CD8-positive, alpha-beta memory T cell (primary cell): ENCODE measurements around the gene SPECC1. TPM values are rescaled to one million over a fixed set of nuclear protein-coding genes. Genes with fewer than 3 reads are reported as not detected.
"Not testable (repeated sequence)": the region's sequence is repeated elsewhere in the genome, so short reads cannot be mapped to it uniquely, and the experiment has no call there.

Source experiments
- CTCF ChIA-PET: fragments of 350-600 bp; sonication (Branson Sonifier 250); formaldehyde crosslinking; loops from one replicate; lab custom pipeline; 2021; ENCODE audit warnings: antibody characterized with exemption; lab: Charles Lee
- POLR2A ChIA-PET: fragments of 350-600 bp; sonication (Branson Sonifier 250); formaldehyde crosslinking; loops from one replicate; lab custom pipeline; 2021; ENCODE audit warnings: antibody characterized with exemption; lab: Charles Lee
- DNase-seq, 5 donors: peaks; one replicate each; pipeline versions ENCODE4 v3.0.0 to v3.0.0-alpha.2; 2020 to 2022; ENCODE audit warnings: mixed read lengths in 1 of 5
- H3K27ac ChIP-seq: one replicate; pipeline ENCODE4 v1.7.0; 2013; ENCODE audit warnings: low read depth, mild to moderate bottlenecking, low read length, moderate library complexity
- H3K27me3 ChIP-seq: 2 replicates; pipeline ENCODE4 v1.7.0; 2013; ENCODE audit warnings: low read length, mild to moderate bottlenecking; ENCODE audit not compliant: insufficient read depth, poor library complexity, severe bottlenecking
- H3K36me3 ChIP-seq: 2 replicates; pipeline ENCODE4 v1.7.0; 2013; ENCODE audit warnings: mild to moderate bottlenecking, low read length, moderate library complexity; ENCODE audit not compliant: insufficient read depth
- H3K4me1 ChIP-seq: 2 replicates; pipeline ENCODE4 v1.7.0; 2013; ENCODE audit warnings: mild to moderate bottlenecking, low read length, moderate library complexity; ENCODE audit not compliant: insufficient read depth
- H3K4me3 ChIP-seq: 2 replicates; pipeline ENCODE4 v1.7.0; 2013; ENCODE audit warnings: mild to moderate bottlenecking, low read length
- H3K9me3 ChIP-seq: 2 replicates; pipeline ENCODE4 v1.7.0; 2013; ENCODE audit warnings: mild to moderate bottlenecking, low read length
- H3K27ac Mint-ChIP-seq, 8 donors: one replicate each; pipeline ENCODE4 v1.8.0; 2020 to 2021; ENCODE audit warnings: mixed read lengths in 8 of 8, mild to moderate bottlenecking in 6 of 8, inconsistent platforms in 3 of 8, moderate library complexity in 3 of 8
- H3K27me3 Mint-ChIP-seq, 2 donors: one replicate each; pipeline ENCODE4 v1.8.0; 2020 to 2021; ENCODE audit warnings: mixed read lengths in 2 of 2, mild to moderate bottlenecking in 1 of 2, moderate library complexity in 1 of 2
- H3K36me3 Mint-ChIP-seq, 3 donors: one replicate each; pipeline ENCODE4 v1.8.0; 2020 to 2021; ENCODE audit warnings: mixed read lengths in 3 of 3, inconsistent platforms in 1 of 3, mild to moderate bottlenecking in 1 of 3
- H3K4me1 Mint-ChIP-seq, 3 donors: one replicate each; pipeline ENCODE4 v1.8.0; 2020 to 2021; ENCODE audit warnings: mixed read lengths in 3 of 3, inconsistent platforms in 1 of 3, mild to moderate bottlenecking in 1 of 3
- H3K4me3 Mint-ChIP-seq, 7 donors: one replicate each; pipeline ENCODE4 v1.8.0; 2020 to 2021; ENCODE audit warnings: mixed read lengths in 7 of 7, mild to moderate bottlenecking in 6 of 7, moderate library complexity in 4 of 7, inconsistent platforms in 2 of 7
- H3K9me3 Mint-ChIP-seq, 5 donors: one replicate each; pipeline ENCODE4 v1.8.0; 2020 to 2022; ENCODE audit warnings: mixed read lengths in 5 of 5, mild to moderate bottlenecking in 3 of 5, moderate library complexity in 2 of 5, inconsistent platforms in 1 of 5
- polyA plus RNA-seq: library from polyadenylated mRNA; unstranded; fragments of 300-500 nt; fragmentation: Illumina TruSeq; gene quantifications from one replicate; pipeline ENCODE4 v1.2.3, GENCODE V29; 2021
- total RNA-seq, 2 experiments: library from RNA; stranded (reverse); gene quantifications; one replicate each; pipeline ENCODE4 v1.2.3, GENCODE V29; 2021

The SPECC1 gene
- total and polyA plus RNA-seq, 3 experiments from 2014 or later: 12.5 to 15.9 (median 13.4) TPM

- Mint-ChIP-seq H3K4me1 (no peaks in the 10 kb centered on the region), H3K36me3 (peaks cover 4 to 19% (median 5%) of the 10 kb centered on the region in 3 donors), H3K27ac (no peak overlapping the region), H3K4me3 (no peak overlapping the region), H3K9me3 (no peaks in the 10 kb centered on the region), H3K27me3 (peaks cover 0 to 2% of the 10 kb centered on the region in 2 donors)
- Histone ChIP-seq H3K36me3 (no peaks in the 10 kb centered on the region), H3K27me3 (no peaks in the 10 kb centered on the region), H3K4me3 (no peak overlapping the region), H3K27ac (no peak overlapping the region), H3K4me1 (no peaks in the 10 kb centered on the region), H3K9me3 (no peaks in the 10 kb centered on the region)
- DNase-seq: no peak
- ChIA-PET POLR2A (no interaction called here), CTCF (interaction anchor here (1.0 kb wide), 1 partner anchor 94 kb away, joined by 4 read pairs; no protein-coding TSS in a partner anchor)
Observed at GRCh38 chr17:20103454-20104446, 94.6 kb downstream of the SPECC1 start.

- DNase-seq: no peak
- Mint-ChIP-seq H3K36me3 (peaks cover 0 to 19% (median 4%) of the 10 kb centered on the region in 3 donors), H3K27ac (peak overlapping the region in 1 of 8 donors; percentile 42), H3K27me3 (peaks cover 0 to 2% of the 10 kb centered on the region in 2 donors), H3K4me1 (no peaks in the 10 kb centered on the region), H3K9me3 (no peaks in the 10 kb centered on the region), H3K4me3 (no peak overlapping the region)
- Histone ChIP-seq H3K27ac (no peak overlapping the region), H3K4me1 (no peaks in the 10 kb centered on the region), H3K36me3 (no peaks in the 10 kb centered on the region), H3K4me3 (no peak overlapping the region), H3K27me3 (no peaks in the 10 kb centered on the region), H3K9me3 (no peaks in the 10 kb centered on the region)
- ChIA-PET CTCF (interaction anchor here (1.2 to 1.6 kb wide), 2 partner anchors 96 to 113 kb away, joined by 4 to 5 read pairs; partner anchors contain the start of gene SPECC1), POLR2A (no interaction called here)
Observed at GRCh38 chr17:20105539-20106280, 96.6 kb downstream of the SPECC1 start.

GRCh38 chr17:20106446-20106845 is 97.3 kb downstream of the SPECC1 start:
- H3K4me1 Mint-ChIP-seq, H3K27me3 ChIP-seq, H3K36me3 ChIP-seq, POLR2A ChIA-PET, H3K27ac Mint-ChIP-seq, DNase-seq, H3K4me3 Mint-ChIP-seq, H3K27ac ChIP-seq, H3K9me3 Mint-ChIP-seq, H3K9me3 ChIP-seq, H3K4me1 ChIP-seq, H3K4me3 ChIP-seq, H3K27me3 Mint-ChIP-seq: not testable (repeated sequence)
- peaks cover 0 to 17% (median 4%) of the 10 kb centered on the region in 3 donors for H3K36me3 Mint-ChIP-seq
- CTCF ChIA-PET: interaction anchor here (1.6 kb wide), 1 partner anchor 97 kb away, joined by 5 read pairs; the partner anchor contains the start of gene SPECC1

- peaks cover 0 to 8% (median 0%) of the 10 kb centered on the region in 3 donors for H3K36me3 Mint-ChIP-seq
- ChIA-PET POLR2A (no interaction called here), CTCF (interaction anchor here (2.0 kb wide), 1 partner anchor 116 kb away, joined by 5 read pairs; no protein-coding TSS in a partner anchor)
- Histone ChIP-seq H3K4me1 (no peaks in the 10 kb centered on the region), H3K4me3 (no peak overlapping the region), H3K9me3 (no peaks in the 10 kb centered on the region), H3K27ac (no peak overlapping the region), H3K27me3 (no peaks in the 10 kb centered on the region), H3K36me3 (no peaks in the 10 kb centered on the region)
- H3K4me3 Mint-ChIP-seq: no peak overlapping the region
- no peaks in the 10 kb centered on the region for H3K4me1 Mint-ChIP-seq
- H3K27me3 Mint-ChIP-seq: peaks cover 0 to 2% of the 10 kb centered on the region in 2 donors
- no peak overlapping the region for H3K27ac Mint-ChIP-seq
- H3K9me3 Mint-ChIP-seq: no peaks in the 10 kb centered on the region
- DNase-seq: no peak
Observed at GRCh38 chr17:20109076-20109475, 99.9 kb downstream of the SPECC1 start.

GRCh38 chr17:20111538-20111937 is 102.4 kb downstream of the SPECC1 start:
- Histone ChIP-seq H3K4me3 (no peak overlapping the region), H3K27ac (no peak overlapping the region), H3K36me3 (no peaks in the 10 kb centered on the region), H3K4me1 (no peaks in the 10 kb centered on the region), H3K9me3 (no peaks in the 10 kb centered on the region), H3K27me3 (no peaks in the 10 kb centered on the region)
- no peak for DNase-seq
- H3K4me3 Mint-ChIP-seq: no peak overlapping the region
- H3K27me3 Mint-ChIP-seq: peaks cover 0 to under 1% of the 10 kb centered on the region in 2 donors
- no peaks in the 10 kb centered on the region for H3K4me1 Mint-ChIP-seq
- CTCF ChIA-PET: interaction anchor here (0.6 to 2.3 kb wide), 2 partner anchors 119 kb away, joined by 4 to 13 read pairs; no protein-coding TSS in a partner anchor
- H3K36me3 Mint-ChIP-seq: peaks cover 0 to 8% (median 3%) of the 10 kb centered on the region in 3 donors
- no peak overlapping the region for H3K27ac Mint-ChIP-seq
- POLR2A ChIA-PET: no interaction called here
- H3K9me3 Mint-ChIP-seq: no peaks in the 10 kb centered on the region

- no peak overlapping the region for H3K4me3 ChIP-seq
- H3K9me3 ChIP-seq: no peaks in the 10 kb centered on the region
- CTCF ChIA-PET: interaction anchor here (4.1 kb wide), 1 partner anchor 121 kb away, joined by 58 read pairs; no protein-coding TSS in a partner anchor
- H3K9me3 Mint-ChIP-seq: no peaks in the 10 kb centered on the region
- no peaks in the 10 kb centered on the region for H3K27me3 ChIP-seq
- POLR2A ChIA-PET: no interaction called here
- H3K27ac ChIP-seq: no peak overlapping the region
- H3K4me1 Mint-ChIP-seq: peaks cover 0 to 3% (median 0%) of the 10 kb centered on the region in 3 donors
- H3K36me3 ChIP-seq: no peaks in the 10 kb centered on the region
- H3K4me1 ChIP-seq: no peaks in the 10 kb centered on the region
- no peak overlapping the region for H3K27ac Mint-ChIP-seq
- DNase-seq: no peak
- H3K27me3 Mint-ChIP-seq: no peaks in the 10 kb centered on the region
- H3K36me3 Mint-ChIP-seq: peaks cover 0 to 8% (median 3%) of the 10 kb centered on the region in 3 donors
- H3K4me3 Mint-ChIP-seq: no peak overlapping the region
Observed at GRCh38 chr17:20114466-20114865, 105.3 kb downstream of the SPECC1 start.

- no peak overlapping the region for H3K27ac ChIP-seq
- ChIA-PET CTCF (interaction anchor here (0.6 to 4.1 kb wide), 4 partner anchors 72 to 259 kb away, joined by 3 to 58 read pairs (median 3); no protein-coding TSS in a partner anchor), POLR2A (no interaction called here)
- H3K27me3 Mint-ChIP-seq: peaks cover 1 to 2% of the 10 kb centered on the region in 2 donors
- no peak overlapping the region for H3K4me3 ChIP-seq
- H3K27ac Mint-ChIP-seq: no peak overlapping the region
- H3K27me3 ChIP-seq: no peaks in the 10 kb centered on the region
- peak; percentile 21 to 66 (median 54) for DNase-seq
- H3K4me1 ChIP-seq: no peaks in the 10 kb centered on the region
- H3K9me3 ChIP-seq: no peaks in the 10 kb centered on the region
- H3K4me1 Mint-ChIP-seq: peaks cover 0 to 3% (median 0%) of the 10 kb centered on the region in 3 donors
- peaks cover 0 to 3% (median 0%) of the 10 kb centered on the region in 3 donors for H3K36me3 Mint-ChIP-seq
- H3K4me3 Mint-ChIP-seq: no peak overlapping the region
- no peaks in the 10 kb centered on the region for H3K36me3 ChIP-seq
- H3K9me3 Mint-ChIP-seq: no peaks in the 10 kb centered on the region
Observed at GRCh38 chr17:20116683-20117309, 107.6 kb downstream of the SPECC1 start.
